Endodermal cell (in vitro differentiated cells): Measurements from ENCODE around the gene ACTMAP. TPM values are rescaled to one million over a fixed set of nuclear protein-coding genes. Genes with fewer than 3 reads are reported as not detected.
"Not testable (repeated sequence)": the region's sequence is repeated elsewhere in the genome, so short reads cannot be mapped to it uniquely, and the experiment has no call there.

Source experiments
- DNase-seq: peaks from one replicate; pipeline ENCODE4 v3.0.0-alpha.2; 2017
- H3K27ac ChIP-seq: 2 replicates; pipeline ENCODE4 v1.5.1; 2013; ENCODE audit warnings: mild to moderate bottlenecking, low read depth, low read length, moderate library complexity
- H3K27me3 ChIP-seq: 2 replicates; pipeline ENCODE4 v1.6.1; 2013; ENCODE audit warnings: mild to moderate bottlenecking, low read length, moderate library complexity; ENCODE audit not compliant: insufficient read depth, control insufficient read depth, poor library complexity, severe bottlenecking
- H3K36me3 ChIP-seq: 2 replicates; pipeline ENCODE4 v1.7.0; 2013; ENCODE audit warnings: mild to moderate bottlenecking, low read length, moderate library complexity; ENCODE audit not compliant: control insufficient read depth, insufficient read depth
- H3K4me1 ChIP-seq: one replicate; pipeline ENCODE4 v1.7.0; 2013; ENCODE audit warnings: low read length; ENCODE audit not compliant: control insufficient read depth, insufficient read depth
- H3K4me3 ChIP-seq: 2 replicates; pipeline ENCODE4 v1.5.1; 2013; ENCODE audit warnings: mild to moderate bottlenecking, low read length, moderate library complexity
- H3K9ac ChIP-seq: 2 replicates; pipeline ENCODE4 v1.6.1; 2013; ENCODE audit warnings: mild to moderate bottlenecking, low read length, moderate library complexity; ENCODE audit not compliant: poor library complexity, severe bottlenecking; ENCODE audit errors: extremely low read depth
- H3K9me3 ChIP-seq: 2 replicates; pipeline ENCODE4 v1.6.1; 2013; ENCODE audit warnings: mild to moderate bottlenecking, low read length, moderate library complexity; ENCODE audit not compliant: control insufficient read depth
- H3K27ac Mint-ChIP-seq: 2 replicates; pipeline ENCODE4 v1.8.0; 2020; ENCODE audit warnings: mixed read lengths
- H3K27me3 Mint-ChIP-seq: 2 replicates; pipeline ENCODE4 v1.8.0; 2021; ENCODE audit warnings: mild to moderate bottlenecking, mixed read lengths; ENCODE audit not compliant: insufficient read depth
- H3K36me3 Mint-ChIP-seq: 2 replicates; pipeline ENCODE4 v1.8.0; 2020; ENCODE audit warnings: low read depth, mixed read lengths
- H3K4me1 Mint-ChIP-seq: 2 replicates; pipeline ENCODE4 v1.8.0; 2020; ENCODE audit warnings: mixed read lengths
- H3K4me3 Mint-ChIP-seq: 2 replicates; pipeline ENCODE4 v1.8.0; 2020; ENCODE audit warnings: mild to moderate bottlenecking, moderate library complexity, mixed read lengths
- H3K9me3 Mint-ChIP-seq: 2 replicates; pipeline ENCODE4 v1.8.0; 2020; ENCODE audit warnings: mild to moderate bottlenecking, mixed read lengths
- CTCF ChIP-seq: fragments of 200-600 bp; sonication (generic); conservative IDR thresholded peaks from 2 replicates; pipeline ENCODE4 v1.5.0; 2021; ENCODE audit warnings: antibody characterized with exemption, mild to moderate bottlenecking
- WGBS, 2 experiments: methylation state at CpG; one replicate each; pipeline versions ENCODE4 v1.1.5 to v1.1.7; 2013; ENCODE audit warnings: missing lambda C conversion rate in 2 of 2, mixed read lengths in 1 of 2; ENCODE audit not compliant: insufficient coverage in 1 of 2, insufficient read length in 1 of 2; 5-methylcytosine and 5-hydroxymethylcytosine counted together
- total RNA-seq, 2 donors: library from RNA; stranded (reverse); fragmentation: NEBNext Ultra II Directional in 1 of 2; extraction: Animal tissue kit (Norgen Biotek cat#: 25700) in 1 of 2; gene quantifications; 2 replicates in 1 of 2; 3 replicates in 1 of 2; pipeline ENCODE4 v1.2.1, GENCODE V29; 2021

The ACTMAP gene
- total RNA-seq, 2 donors from 2014 or later = 26.0 to 34.3 TPM

GRCh38 chr19:40735013-40735771 is 15.1 kb downstream of the ACTMAP start:
- Mint-ChIP-seq H3K9me3 (no peaks in the 10 kb centered on the region), H3K36me3 (peaks cover 73% of the 10 kb centered on the region), H3K4me1 (no peaks in the 10 kb centered on the region), H3K4me3 (no peak overlapping the region), H3K27me3 (no peaks in the 10 kb centered on the region), H3K27ac (no peak overlapping the region)
- H3K4me3 ChIP-seq = no peak overlapping the region
- no peak for DNase-seq
- no peaks in the 10 kb centered on the region for H3K27me3 ChIP-seq
- H3K9me3 ChIP-seq = no peaks in the 10 kb centered on the region
- no peak overlapping the region for H3K9ac ChIP-seq
- no peak overlapping the region for H3K27ac ChIP-seq
- 87 to 94% methylated on average over 11 of the region's 11 CpGs for WGBS, 2 experiments
- no peaks in the 10 kb centered on the region for H3K4me1 ChIP-seq
- TF ChIP-seq CTCF = no peak
- H3K36me3 ChIP-seq = peaks cover 68% of the 10 kb centered on the region

GRCh38 chr19:40733149-40733548 is 17.1 kb downstream of the ACTMAP start:
- H3K4me1 ChIP-seq = no peaks in the 10 kb centered on the region
- Mint-ChIP-seq H3K27me3 (no peaks in the 10 kb centered on the region), H3K36me3 (peaks cover 69% of the 10 kb centered on the region), H3K4me1 (no peaks in the 10 kb centered on the region), H3K4me3 (no peak overlapping the region), H3K9me3 (no peaks in the 10 kb centered on the region), H3K27ac (no peak overlapping the region)
- no peak for DNase-seq
- no peak overlapping the region for H3K9ac ChIP-seq
- no peaks in the 10 kb centered on the region for H3K9me3 ChIP-seq
- no peak overlapping the region for H3K27ac ChIP-seq
- peaks cover 68% of the 10 kb centered on the region for H3K36me3 ChIP-seq
- no peak overlapping the region for H3K4me3 ChIP-seq
- 92 to 97% methylated on average over 7 to 13 of the region's 13 CpGs for WGBS, 2 experiments
- no peaks in the 10 kb centered on the region for H3K27me3 ChIP-seq
- TF ChIP-seq CTCF = no peak

- not testable (repeated sequence) for H3K27me3 ChIP-seq, H3K27me3 Mint-ChIP-seq, H3K27ac Mint-ChIP-seq, DNase-seq, H3K4me1 Mint-ChIP-seq, H3K9me3 Mint-ChIP-seq, H3K9ac ChIP-seq, H3K4me1 ChIP-seq, H3K4me3 ChIP-seq, H3K27ac ChIP-seq, H3K4me3 Mint-ChIP-seq, H3K9me3 ChIP-seq
- peaks cover 71% of the 10 kb centered on the region for H3K36me3 Mint-ChIP-seq
- WGBS, 2 experiments = 93 to 94% methylated on average over 4 to 16 of the region's 16 CpGs
- peaks cover 70% of the 10 kb centered on the region for H3K36me3 ChIP-seq
Measured at GRCh38 chr19:40732304-40732703, 18.0 kb downstream of the ACTMAP start.

- WGBS, 2 experiments = 71 to 95% methylated on average over 3 to 5 of the region's 5 CpGs
- H3K27me3 Mint-ChIP-seq, H3K4me3 ChIP-seq, H3K9ac ChIP-seq, H3K4me1 Mint-ChIP-seq, H3K27me3 ChIP-seq, H3K4me1 ChIP-seq, H3K9me3 Mint-ChIP-seq, H3K27ac ChIP-seq, H3K27ac Mint-ChIP-seq, H3K9me3 ChIP-seq, DNase-seq, H3K4me3 Mint-ChIP-seq: not testable (repeated sequence)
- H3K36me3 ChIP-seq = peaks cover 68% of the 10 kb centered on the region
- peaks cover 71% of the 10 kb centered on the region for H3K36me3 Mint-ChIP-seq
Measured at GRCh38 chr19:40730065-40730464, 20.2 kb downstream of the ACTMAP start.
